Measurements from ENCODE around the gene MPC1.

DNA sequence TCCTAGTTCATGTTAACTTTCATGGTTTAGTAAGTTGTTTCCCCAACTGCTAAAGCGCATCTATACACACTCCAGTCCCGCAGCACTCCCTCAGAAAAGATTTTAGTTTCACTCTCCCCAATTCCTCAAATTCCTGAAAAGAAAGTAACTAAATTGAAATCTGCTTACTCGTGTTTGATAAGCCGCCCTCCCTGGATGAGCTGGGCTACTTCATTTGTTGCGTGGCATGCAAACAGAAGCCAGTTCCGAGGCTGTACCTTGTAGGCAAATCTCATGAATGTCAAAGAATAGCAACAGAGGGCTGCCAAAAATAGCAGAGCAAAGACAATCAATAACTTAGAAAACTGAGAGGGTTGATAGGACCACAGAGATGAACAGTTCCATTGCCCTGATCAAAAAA is 16.9 kb downstream of the MPC1 start:
- TF ChIP-seq POLR2A (IDR thresholded peaks at IDR 0.05; ENCODE audit: low read length) (no peak), GATA1 (IDR thresholded peaks at IDR 0.05; ENCODE audit: low read depth, low read length) (no peak)

Measured in erythroblast (primary cell).